ENCODE data around the gene EEF1AKMT3.

Gene EEF1AKMT3

GRCh38 chr12:57753756-57754337 lies 18.6 kb upstream of the EEF1AKMT3 start:
- H3K4me1 Mint-ChIP-seq (ENCODE audit: low read depth) = peaks cover 60% of the 10 kb centered on the region
- H3K9me3 Mint-ChIP-seq = no peaks in the 10 kb centered on the region
- H3K27ac Mint-ChIP-seq = peak overlapping the region; percentile 56
- peaks cover 29% of the 10 kb centered on the region for H3K36me3 Mint-ChIP-seq (ENCODE audit: low read depth)
- no peaks in the 10 kb centered on the region for H3K27me3 Mint-ChIP-seq
- peak overlapping the region; percentile 96 for H3K4me3 Mint-ChIP-seq

DNA sequence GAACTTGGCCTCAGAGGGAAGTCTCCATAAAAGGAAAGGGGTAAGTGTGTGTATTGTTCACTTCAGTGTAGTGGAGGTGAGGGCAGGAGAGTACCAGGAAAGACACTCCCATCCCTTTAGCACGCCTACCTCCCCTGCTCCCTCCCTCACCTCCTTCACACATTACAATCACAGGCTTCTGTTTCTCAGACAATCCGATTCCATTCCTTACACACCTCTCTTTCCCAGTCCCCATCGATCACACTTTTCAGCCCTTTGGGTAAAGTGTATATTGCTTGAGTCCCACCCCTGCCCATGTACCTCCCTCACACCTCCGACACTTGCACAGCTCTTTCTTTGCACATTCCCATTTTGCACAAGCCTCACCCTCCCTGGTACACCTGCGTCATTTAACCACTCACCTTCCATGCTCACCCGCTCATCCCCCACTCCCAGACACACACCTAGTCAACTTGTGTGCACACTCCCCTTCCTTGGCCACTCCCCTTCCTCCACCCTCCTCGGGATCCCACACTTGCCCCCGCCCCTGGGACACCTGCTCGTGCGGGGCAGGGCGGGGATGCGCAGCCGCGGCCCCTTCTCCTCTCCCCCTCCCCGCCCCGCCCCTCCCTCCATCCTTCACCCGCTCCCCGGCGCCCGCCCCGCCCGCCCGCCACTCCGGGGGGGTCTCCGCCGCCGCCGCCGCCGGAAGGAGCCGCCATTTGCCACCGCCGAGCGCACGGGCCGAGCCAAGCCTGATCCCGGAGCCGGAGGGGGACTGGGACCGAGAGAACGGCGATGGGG lies 17.8 kb upstream of the EEF1AKMT3 start, which contains the start of gene MARCHF9:
MARCHF9 (plus strand) TSS at position 693 of the 783 bp plus-strand sequence. CDS start 426 bp downstream, outside the sequence.
- Mint-ChIP-seq H3K36me3 (ENCODE audit: low read depth) (peaks cover 27% of the 10 kb centered on the region), H3K4me3 (peak within 1 kb of the TSS; percentile 83), H3K27me3 (no peaks in the 10 kb centered on the region), H3K4me1 (ENCODE audit: low read depth) (peaks cover 59% of the 10 kb centered on the region), H3K27ac (peak within 1 kb of the TSS; percentile 79), H3K9me3 (no peaks in the 10 kb centered on the region)

DNA sequence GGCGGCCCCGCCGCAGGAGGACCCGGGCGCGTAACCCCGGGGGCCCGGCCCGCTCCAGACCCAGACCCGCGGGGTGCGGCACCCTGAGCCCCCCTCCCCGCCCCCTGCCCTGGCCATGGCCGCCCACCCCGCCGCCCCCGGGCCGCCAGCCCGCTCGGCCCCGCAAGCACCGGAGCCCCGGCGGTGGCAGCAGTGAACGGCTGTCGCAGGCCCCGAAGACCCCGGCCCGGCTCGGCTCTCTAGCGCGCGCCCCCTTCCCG lies 17.3 kb upstream of the EEF1AKMT3 start:
- Mint-ChIP-seq H3K4me3 (no peak overlapping the region), H3K9me3 (no peaks in the 10 kb centered on the region), H3K4me1 (ENCODE audit: low read depth) (peaks cover 61% of the 10 kb centered on the region), H3K36me3 (ENCODE audit: low read depth) (peaks cover 30% of the 10 kb centered on the region), H3K27ac (no peak overlapping the region), H3K27me3 (no peaks in the 10 kb centered on the region)

GRCh38 chr12:57755454-57756372 lies 16.7 kb upstream of the EEF1AKMT3 start:
- Mint-ChIP-seq H3K27ac (peak overlapping the region; percentile 69), H3K4me3 (peak overlapping the region; percentile 81), H3K4me1 (ENCODE audit: low read depth) (peaks cover 55% of the 10 kb centered on the region), H3K36me3 (ENCODE audit: low read depth) (peaks cover 26% of the 10 kb centered on the region), H3K27me3 (no peaks in the 10 kb centered on the region), H3K9me3 (no peaks in the 10 kb centered on the region)

- Mint-ChIP-seq H3K4me3 (peak overlapping the region; percentile 81), H3K27me3 (no peaks in the 10 kb centered on the region), H3K27ac (peak overlapping the region; percentile 69), H3K4me1 (ENCODE audit: low read depth) (peaks cover 46% of the 10 kb centered on the region), H3K9me3 (no peaks in the 10 kb centered on the region), H3K36me3 (ENCODE audit: low read depth) (peaks cover 25% of the 10 kb centered on the region)
Observed at GRCh38 chr12:57756406-57757341, 15.7 kb upstream of the EEF1AKMT3 start.

- peaks cover 31% of the 10 kb centered on the region for H3K36me3 Mint-ChIP-seq (ENCODE audit: low read depth)
- no peak overlapping the region for H3K27ac Mint-ChIP-seq
- H3K27me3 Mint-ChIP-seq = no peaks in the 10 kb centered on the region
- H3K4me3 Mint-ChIP-seq = no peak overlapping the region
- no peaks in the 10 kb centered on the region for H3K9me3 Mint-ChIP-seq
- peaks cover 39% of the 10 kb centered on the region for H3K4me1 Mint-ChIP-seq (ENCODE audit: low read depth)
Observed at GRCh38 chr12:57757771-57758170, 14.6 kb upstream of the EEF1AKMT3 start.

- H3K9me3 Mint-ChIP-seq = no peaks in the 10 kb centered on the region
- H3K36me3 Mint-ChIP-seq (ENCODE audit: low read depth) = peaks cover 41% of the 10 kb centered on the region
- H3K4me3 Mint-ChIP-seq = no peak overlapping the region
- H3K27ac Mint-ChIP-seq = no peak overlapping the region
- peaks cover 3% of the 10 kb centered on the region for H3K27me3 Mint-ChIP-seq
- H3K4me1 Mint-ChIP-seq (ENCODE audit: low read depth) = peaks cover 35% of the 10 kb centered on the region
Observed at GRCh38 chr12:57758552-57759359, 13.7 kb upstream of the EEF1AKMT3 start.

DNA sequence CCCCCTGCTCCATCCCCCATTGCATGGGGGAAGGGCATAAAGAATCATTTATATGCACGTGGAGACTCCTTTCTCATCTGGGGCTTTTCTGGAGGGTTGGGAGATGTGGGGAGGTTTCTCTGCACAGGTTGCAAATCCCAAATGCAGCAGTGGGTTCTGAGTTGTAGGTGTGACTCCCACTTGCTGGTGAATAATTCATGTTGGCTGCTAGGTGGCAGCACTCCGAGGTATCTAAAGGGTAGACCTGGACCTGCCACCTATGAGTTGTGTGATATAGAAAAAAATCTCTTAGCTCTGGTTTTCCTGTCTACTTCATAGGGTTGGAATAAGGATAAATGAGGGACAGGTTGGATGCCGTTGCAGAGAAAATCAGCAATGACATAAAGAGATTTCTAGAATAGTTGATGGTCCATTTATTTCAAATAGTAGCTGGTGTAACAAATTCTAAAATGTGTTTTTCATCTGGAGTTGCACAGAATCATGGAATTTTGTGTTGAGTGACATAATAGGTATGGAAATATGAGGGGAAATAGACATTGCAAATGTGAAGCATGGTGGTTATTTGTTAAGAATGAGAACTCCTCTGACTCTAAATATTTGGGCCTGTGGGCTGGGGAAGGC lies 12.9 kb upstream of the EEF1AKMT3 start:
- no peak overlapping the region for H3K4me3 Mint-ChIP-seq
- H3K27me3 Mint-ChIP-seq = peaks cover 7% of the 10 kb centered on the region
- peaks cover 34% of the 10 kb centered on the region for H3K4me1 Mint-ChIP-seq (ENCODE audit: low read depth)
- peaks cover 48% of the 10 kb centered on the region for H3K36me3 Mint-ChIP-seq (ENCODE audit: low read depth)
- H3K27ac Mint-ChIP-seq = no peak overlapping the region
- H3K9me3 Mint-ChIP-seq = no peaks in the 10 kb centered on the region

DNA sequence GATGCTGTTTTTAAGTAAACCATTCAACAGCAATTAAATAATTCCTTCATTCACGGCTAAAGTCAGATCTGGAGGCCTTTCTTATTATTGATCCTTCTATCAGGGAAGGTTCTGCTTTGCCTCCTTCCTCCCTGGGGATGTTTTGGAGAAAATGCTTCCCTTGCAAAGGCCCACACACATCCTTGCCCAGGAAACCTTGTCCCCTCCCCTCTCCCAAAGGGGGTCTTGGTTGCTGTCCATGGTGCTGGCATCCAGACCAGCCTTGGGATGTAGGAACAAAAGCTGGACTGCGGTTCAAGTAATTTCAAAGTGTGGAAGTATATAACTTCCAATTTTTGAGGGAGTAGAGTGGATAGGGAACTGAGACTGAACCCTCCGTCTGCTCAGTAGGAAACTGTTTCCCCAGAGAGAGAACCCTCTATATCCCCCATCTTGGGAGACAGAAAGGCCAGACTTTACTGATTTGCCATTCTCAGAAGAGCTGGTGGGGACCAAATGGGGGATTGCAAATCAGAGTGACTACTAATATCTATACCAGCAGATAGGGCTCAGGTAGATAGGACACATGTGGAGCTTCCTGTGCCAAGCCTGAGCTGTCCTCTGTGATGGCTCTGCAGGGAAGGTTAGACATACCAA lies 11.9 kb upstream of the EEF1AKMT3 start:
- H3K36me3 Mint-ChIP-seq (ENCODE audit: low read depth) = peaks cover 53% of the 10 kb centered on the region

GRCh38 chr12:57761391-57761998 lies 10.9 kb upstream of the EEF1AKMT3 start:
- H3K4me1 Mint-ChIP-seq (ENCODE audit: low read depth) = peaks cover 44% of the 10 kb centered on the region
- H3K27me3 Mint-ChIP-seq = peaks cover 12% of the 10 kb centered on the region
- no peak overlapping the region for H3K27ac Mint-ChIP-seq
- peaks cover 53% of the 10 kb centered on the region for H3K36me3 Mint-ChIP-seq (ENCODE audit: low read depth)
- no peak overlapping the region for H3K4me3 Mint-ChIP-seq
- no peaks in the 10 kb centered on the region for H3K9me3 Mint-ChIP-seq

More for the DNA sequence above, 11.9 kb upstream of the EEF1AKMT3 start:
- peaks cover 40% of the 10 kb centered on the region for H3K4me1 Mint-ChIP-seq (ENCODE audit: low read depth)
- no peak overlapping the region for H3K4me3 Mint-ChIP-seq
- no peaks in the 10 kb centered on the region for H3K9me3 Mint-ChIP-seq
- H3K27ac Mint-ChIP-seq = no peak overlapping the region
- H3K27me3 Mint-ChIP-seq = peaks cover 8% of the 10 kb centered on the region

- Mint-ChIP-seq H3K4me1 (ENCODE audit: low read depth) (peaks cover 48% of the 10 kb centered on the region), H3K27ac (no peak overlapping the region)
Observed at GRCh38 chr12:57762463-57762862, 10.0 kb upstream of the EEF1AKMT3 start.

DNA sequence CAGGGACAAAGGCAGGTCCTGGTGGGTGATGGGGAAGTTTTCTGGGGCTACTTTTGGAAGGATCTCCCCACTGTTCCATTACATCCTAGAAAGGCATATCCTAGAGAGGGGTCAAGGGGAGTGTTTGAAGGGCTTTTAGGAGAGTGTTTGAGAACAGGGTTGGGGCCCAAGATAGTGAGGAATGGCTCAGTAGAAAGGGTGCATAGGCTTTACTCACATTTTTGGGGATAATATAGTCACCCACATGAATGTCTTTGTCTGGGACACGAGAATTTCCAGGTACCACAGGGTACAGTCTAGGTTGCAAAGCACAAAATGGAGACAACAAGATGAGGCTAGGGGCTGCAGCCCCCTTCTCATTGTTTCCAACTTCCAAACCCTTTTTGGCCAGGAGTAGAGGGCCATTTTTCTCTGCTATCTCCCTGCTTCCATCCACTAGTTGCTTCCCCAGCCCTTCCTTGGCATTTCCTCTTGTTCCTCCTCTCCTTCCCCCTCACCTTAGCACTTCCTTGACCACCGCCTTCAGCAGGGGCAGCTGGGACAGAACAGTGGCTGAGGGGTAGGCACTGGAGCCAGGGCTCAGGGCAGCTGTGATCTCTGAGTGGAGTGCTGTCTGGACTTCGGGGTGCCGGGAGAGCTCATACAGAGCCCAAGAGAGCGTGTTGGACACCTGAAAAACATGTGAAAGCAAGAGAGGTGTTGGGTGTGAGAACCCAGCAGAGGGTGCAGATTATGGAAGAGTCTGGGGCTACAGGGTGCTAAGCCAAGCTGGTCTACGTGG lies 8.3 kb upstream of the EEF1AKMT3 start:
- peaks cover 14% of the 10 kb centered on the region for H3K27me3 Mint-ChIP-seq
- H3K36me3 Mint-ChIP-seq (ENCODE audit: low read depth) = peaks cover 64% of the 10 kb centered on the region
- peak overlapping the region; percentile 74 for H3K27ac Mint-ChIP-seq
- H3K4me3 Mint-ChIP-seq = peak overlapping the region; percentile 91
- H3K9me3 Mint-ChIP-seq = no peaks in the 10 kb centered on the region
- H3K4me1 Mint-ChIP-seq (ENCODE audit: low read depth) = peaks cover 51% of the 10 kb centered on the region

More at GRCh38 chr12:57762463-57762862, 10.0 kb upstream of the EEF1AKMT3 start:
- Mint-ChIP-seq H3K4me3 (no peak overlapping the region), H3K9me3 (no peaks in the 10 kb centered on the region), H3K36me3 (ENCODE audit: low read depth) (peaks cover 53% of the 10 kb centered on the region), H3K27me3 (peaks cover 14% of the 10 kb centered on the region)

Data from stimulated activated naive CD8-positive, alpha-beta T cell treated with anti-CD3 and anti-CD28 coated beads, Interleukin-15, Interleukin-2, amounts not matched to agents 100 ng/mL and 50 ng/mL, for 24 hours (primary cell).